K562 (cell line): Measurements from ENCODE around the gene NXN. TPM values are rescaled to one million over a fixed set of nuclear protein-coding genes. Genes with fewer than 3 reads are reported as not detected.

Experiments used
- BRD9 ChIP-seq: fragments of 450-650 bp; IDR thresholded peaks from 2 replicates; pipeline ENCODE4 v1.6.1; 2018; ENCODE audit warnings: low read depth; ENCODE audit not compliant: partially characterized antibody
- BRF1 ChIP-seq: IDR thresholded peaks from 3 replicates; pipeline ENCODE4 v1.6.1; 2011; ENCODE audit warnings: borderline replicate concordance, mild to moderate bottlenecking; ENCODE audit not compliant: insufficient read length; ENCODE audit errors: extremely low read depth
- CHAMP1 ChIP-seq: fragments of 450-650 bp; IDR thresholded peaks from 2 replicates; pipeline ENCODE4 v1.6.1; 2016; ENCODE audit warnings: mild to moderate bottlenecking
- DMBX1 ChIP-seq: fragments of 250-450 bp; sonication (Bioruptor Pico); IDR thresholded peaks from 2 replicates; pipeline ENCODE4 v1.8.0; 2022; ENCODE audit warnings: inconsistent platforms, mild to moderate bottlenecking, moderate library complexity, borderline replicate concordance
- FOXJ3 ChIP-seq: sonication (generic); formaldehyde crosslinking; IDR thresholded peaks from 2 replicates; pipeline ENCODE4 v1.4.0; 2020; ENCODE audit warnings: mild to moderate bottlenecking, missing genetic modification reagents
- HIVEP1 ChIP-seq: fragments of 250-450 bp; sonication (Bioruptor Pico); IDR thresholded peaks from 2 replicates; pipeline ENCODE4 v1.4.0; 2020; ENCODE audit warnings: mild to moderate bottlenecking
- PHF8 ChIP-seq: fragments of 200-600 bp; sonication (generic); IDR thresholded peaks from 2 replicates; pipeline ENCODE4 v1.6.1; 2012; ENCODE audit warnings: mixed run types, mild to moderate bottlenecking, inconsistent platforms, low read length, moderate library complexity, borderline replicate concordance
- RFX5 ChIP-seq: IDR thresholded peaks from 2 replicates; pipeline ENCODE4 v1.6.1; 2011; ENCODE audit warnings: low read depth, mild to moderate bottlenecking, improper control_type of control experiment, low read length
- SIX5 ChIP-seq, 2 experiments: IDR thresholded peaks; 2 replicates each; pipeline ENCODE4 v1.6.1; 2011; ENCODE audit warnings: low read length in 2 of 2, borderline replicate concordance in 1 of 2, low read depth in 1 of 2, mild to moderate bottlenecking in 1 of 2, moderate library complexity in 1 of 2; ENCODE audit not compliant: insufficient read depth in 1 of 2
- SREBF1 ChIP-seq: fragments of 150-350 bp; IDR thresholded peaks from 2 replicates; pipeline ENCODE4 v1.6.1; 2014; ENCODE audit warnings: antibody characterized with exemption, low read depth, low read length, borderline replicate concordance
- TEAD1 ChIP-seq, 2 experiments: fragments of 450-650 bp in 1 of 2; sonication (generic) in 1 of 2; formaldehyde crosslinking; IDR thresholded peaks; 2 replicates each; pipeline versions ENCODE4 v1.4.0 to v1.8.0; 2020 to 2022; ENCODE audit warnings: mild to moderate bottlenecking in 2 of 2, missing genetic modification reagents in 1 of 2
- TGIF2 ChIP-seq: sonication (generic); formaldehyde crosslinking; IDR thresholded peaks from 2 replicates; pipeline ENCODE4 v1.8.1; 2022; ENCODE audit warnings: mild to moderate bottlenecking, missing genetic modification reagents, moderate library complexity
- THAP12 ChIP-seq: fragments of 250-450 bp; sonication (Bioruptor Pico); IDR thresholded peaks from 2 replicates; pipeline ENCODE4 v1.9.0; 2021; ENCODE audit warnings: mild to moderate bottlenecking, inconsistent platforms
- THRAP3 ChIP-seq: fragments of 450-650 bp; IDR thresholded peaks from 2 replicates; pipeline ENCODE4 v1.6.1; 2016; ENCODE audit warnings: mild to moderate bottlenecking, inconsistent platforms, borderline replicate concordance
- TRIM25 ChIP-seq: fragments of 450-650 bp; IDR thresholded peaks from 2 replicates; pipeline ENCODE4 v1.7.0; 2016; ENCODE audit warnings: borderline replicate concordance
- ZBED1 ChIP-seq: IDR thresholded peaks from 2 replicates; pipeline ENCODE4 v1.6.1; 2014
- polyA plus RNA-seq, 8 experiments: library from polyadenylated mRNA; depleted of rRNA in 4 of 8; stranded (reverse) in 5 of 8; unstranded in 3 of 8; fragments of >200 nt; fragmentation: Nextera tagmentation in 2 of 8; fragmentation: Illumina TruSeq in 1 of 8; extraction: Ambion mirVana in 2 of 8; extraction: Trizol in 1 of 8; gene quantifications; 2 replicates each; pipeline versions ENCODE4 v1.2.1 to v1.2.3, GENCODE V29; 2011 to 2014; ENCODE audit warnings: inconsistent platforms in 1 of 8, missing spikeins in 1 of 8
- total RNA-seq, 7 experiments: library from RNA; depleted of rRNA in 6 of 7; stranded (reverse); fragments of >200 nt in 6 of 7; fragmentation: Illumina TruSeq in 2 of 7; extraction: Trizol in 2 of 7; gene quantifications; 2 replicates each; pipeline versions ENCODE4 v1.2.1 to v1.2.3, GENCODE V29; 2011 to 2021; ENCODE audit warnings: low replicate concordance in 1 of 7
- TF ChIP-seq, protein P1 (sequence below): fragments of 450-650 bp; formaldehyde crosslinking; IDR thresholded peaks from 2 replicates; pipeline ENCODE4 v1.4.0; 2022; ENCODE audit warnings: mild to moderate bottlenecking, moderate library complexity
- TF ChIP-seq, protein P2 (sequence below): fragments of 450-650 bp; IDR thresholded peaks from 2 replicates; pipeline ENCODE4 v1.6.1; 2016; ENCODE audit warnings: missing biosample characterization, missing genetic modification characterization

The NXN gene
- total and polyA plus RNA-seq, 9 of the 15 experiments (the other 6 are each of a cell fraction or from before 2014, with no cell fraction given): 0.08 to 0.39 (median 0.29) TPM; not detected in 5

DNA sequence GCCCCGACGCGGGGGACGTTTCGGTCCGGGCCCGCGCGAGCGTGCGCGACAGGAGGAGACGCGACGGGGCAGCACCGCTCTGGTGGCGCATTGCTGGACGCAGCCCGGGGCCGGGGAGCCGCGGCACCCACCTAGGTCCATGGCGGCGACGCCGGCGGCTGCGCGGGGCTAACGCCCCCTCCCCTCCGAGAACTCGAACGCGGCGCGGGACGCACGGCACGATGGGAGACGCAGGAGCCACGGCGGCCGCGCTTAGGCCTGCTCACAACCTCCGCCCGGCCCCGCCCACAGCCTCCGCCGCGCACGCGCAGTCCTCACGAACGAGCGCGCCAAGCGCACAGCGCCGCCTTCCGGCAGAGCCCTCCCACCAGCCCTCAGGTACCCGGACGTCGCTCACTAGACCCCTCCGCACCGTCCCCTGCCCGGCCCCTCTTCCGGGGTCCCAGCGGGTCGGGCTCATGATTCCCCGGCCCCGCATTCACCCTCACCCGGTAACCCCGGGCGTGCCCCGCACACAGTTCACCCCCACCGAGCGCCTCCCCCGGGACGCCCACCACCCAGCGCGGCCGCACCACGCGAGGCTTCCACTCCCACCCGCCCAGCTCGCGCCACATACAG, 227.5 kb downstream of the NXN start, which contains the start of gene GEMIN4 (continued):
- TF ChIP-seq DMBX1 (CRISPR knock-in tag) (no peak), RFX5 (no peak), SIX5 (IDR thresholded peaks at IDR 0.05; ENCODE audit: borderline replicate concordance in 1 of 2, insufficient read depth in 1 of 2, low read depth in 1 of 2, low read length in 2 of 2) (no peak), PHF8 (peak; percentile 84; the same call in 1 of the 2 replicates), TRIM25 (no peak), FOXJ3 (CRISPR knock-in tag) (no peak), TEAD1 (CRISPR knock-in tag; IDR thresholded peaks at IDR 0.05) (no peak), SREBF1 (no peak), ZBED1 (no peak), HIVEP1 (CRISPR knock-in tag) (no peak), CHAMP1 (no peak), BRD9 (peak; percentile 27), THAP12 (CRISPR knock-in tag) (peak; percentile 64; the same call in 1 of the 2 replicates), THRAP3 (no peak), TGIF2 (CRISPR knock-in tag) (0 out of 2 replicates have a peak, but pooled peaks have one; percentile 75), BRF1 (no peak)
- TF ChIP-seq, protein P1, sequence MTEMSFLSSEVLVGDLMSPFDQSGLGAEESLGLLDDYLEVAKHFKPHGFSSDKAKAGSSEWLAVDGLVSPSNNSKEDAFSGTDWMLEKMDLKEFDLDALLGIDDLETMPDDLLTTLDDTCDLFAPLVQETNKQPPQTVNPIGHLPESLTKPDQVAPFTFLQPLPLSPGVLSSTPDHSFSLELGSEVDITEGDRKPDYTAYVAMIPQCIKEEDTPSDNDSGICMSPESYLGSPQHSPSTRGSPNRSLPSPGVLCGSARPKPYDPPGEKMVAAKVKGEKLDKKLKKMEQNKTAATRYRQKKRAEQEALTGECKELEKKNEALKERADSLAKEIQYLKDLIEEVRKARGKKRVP: no peak
- TF ChIP-seq, protein P2, sequence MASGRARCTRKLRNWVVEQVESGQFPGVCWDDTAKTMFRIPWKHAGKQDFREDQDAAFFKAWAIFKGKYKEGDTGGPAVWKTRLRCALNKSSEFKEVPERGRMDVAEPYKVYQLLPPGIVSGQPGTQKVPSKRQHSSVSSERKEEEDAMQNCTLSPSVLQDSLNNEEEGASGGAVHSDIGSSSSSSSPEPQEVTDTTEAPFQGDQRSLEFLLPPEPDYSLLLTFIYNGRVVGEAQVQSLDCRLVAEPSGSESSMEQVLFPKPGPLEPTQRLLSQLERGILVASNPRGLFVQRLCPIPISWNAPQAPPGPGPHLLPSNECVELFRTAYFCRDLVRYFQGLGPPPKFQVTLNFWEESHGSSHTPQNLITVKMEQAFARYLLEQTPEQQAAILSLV (tag): no peak
